Gastroesophageal sphincter (tissue), 3 donors: ENCODE measurements around the gene FAM9B.

ENCODE experiments used
- CTCF ChIP-seq, 4 experiments: fragments of 200-600 bp in 2 of 4; fragments of 450-650 bp in 2 of 4; sonication (generic) in 1 of 4; IDR thresholded peaks; one replicate each; pipeline ENCODE4 v1.5.1; 2017 to 2019; ENCODE audit warnings: antibody characterized with exemption in 4 of 4, mild to moderate bottlenecking in 2 of 4, moderate library complexity in 2 of 4
- POLR2AphosphoS5 ChIP-seq: sonication (generic); formaldehyde crosslinking; IDR thresholded peaks from one replicate; pipeline ENCODE4 v1.6.1; 2017; ENCODE audit warnings: antibody characterized with exemption

- TF ChIP-seq POLR2AphosphoS5 = no peak
- no peak for TF ChIP-seq CTCF (IDR thresholded peaks at IDR 0.05)
Observed at GRCh38 chrX:8981723-8982122, 52.2 kb downstream of the FAM9B start.
